ENCODE measurements around the gene ETS1. TPM values are rescaled to one million over a fixed set of nuclear protein-coding genes. Genes with fewer than 3 reads are reported as not detected.

The ETS1 gene
- total RNA-seq, 2 donors from 2014 or later = 34.3 to 36.4 TPM

DNA sequence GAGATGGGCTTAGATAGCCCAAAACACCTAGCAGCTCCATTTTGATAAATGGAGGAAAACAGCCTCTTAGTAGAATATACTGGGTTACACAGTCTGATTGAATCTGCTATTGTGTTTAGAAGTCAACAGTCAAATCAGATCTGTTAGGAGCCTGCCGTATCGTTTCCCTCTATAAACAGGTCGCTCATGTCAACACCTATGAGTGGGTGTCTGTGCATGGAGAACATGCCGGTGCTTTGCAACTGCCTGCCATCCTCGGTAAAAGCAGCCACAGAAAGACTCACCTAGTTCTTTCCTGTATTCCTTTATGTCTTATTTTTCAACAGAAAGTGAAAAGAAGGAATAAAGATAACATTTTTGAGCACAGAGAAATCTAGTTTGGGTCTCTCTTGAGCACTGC lies 99.4 kb downstream of the ETS1 start:
- peaks cover 9% of the 10 kb centered on the region for H3K4me1 Mint-ChIP-seq
- no peaks in the 10 kb centered on the region for H3K9me3 Mint-ChIP-seq
- Histone ChIP-seq H3K9me3 (ENCODE audit: control insufficient read depth, low read length) (no peaks in the 10 kb centered on the region), H3K9ac (ENCODE audit: extremely low read depth, low read length, poor library complexity, severe bottlenecking) (no peak overlapping the region), H3K27me3 (ENCODE audit: control insufficient read depth, insufficient read depth, low read length, poor library complexity, severe bottlenecking) (no peaks in the 10 kb centered on the region), H3K4me3 (ENCODE audit: low read length) (no peak overlapping the region), H3K27ac (ENCODE audit: low read depth, low read length) (no peak overlapping the region), H3K36me3 (ENCODE audit: control insufficient read depth, insufficient read depth, low read length) (peaks cover 66% of the 10 kb centered on the region), H3K4me1 (ENCODE audit: control insufficient read depth, insufficient read depth, low read length) (no peaks in the 10 kb centered on the region)
- TF ChIP-seq, protein P1, sequence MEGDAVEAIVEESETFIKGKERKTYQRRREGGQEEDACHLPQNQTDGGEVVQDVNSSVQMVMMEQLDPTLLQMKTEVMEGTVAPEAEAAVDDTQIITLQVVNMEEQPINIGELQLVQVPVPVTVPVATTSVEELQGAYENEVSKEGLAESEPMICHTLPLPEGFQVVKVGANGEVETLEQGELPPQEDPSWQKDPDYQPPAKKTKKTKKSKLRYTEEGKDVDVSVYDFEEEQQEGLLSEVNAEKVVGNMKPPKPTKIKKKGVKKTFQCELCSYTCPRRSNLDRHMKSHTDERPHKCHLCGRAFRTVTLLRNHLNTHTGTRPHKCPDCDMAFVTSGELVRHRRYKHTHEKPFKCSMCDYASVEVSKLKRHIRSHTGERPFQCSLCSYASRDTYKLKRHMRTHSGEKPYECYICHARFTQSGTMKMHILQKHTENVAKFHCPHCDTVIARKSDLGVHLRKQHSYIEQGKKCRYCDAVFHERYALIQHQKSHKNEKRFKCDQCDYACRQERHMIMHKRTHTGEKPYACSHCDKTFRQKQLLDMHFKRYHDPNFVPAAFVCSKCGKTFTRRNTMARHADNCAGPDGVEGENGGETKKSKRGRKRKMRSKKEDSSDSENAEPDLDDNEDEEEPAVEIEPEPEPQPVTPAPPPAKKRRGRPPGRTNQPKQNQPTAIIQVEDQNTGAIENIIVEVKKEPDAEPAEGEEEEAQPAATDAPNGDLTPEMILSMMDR (conservative IDR thresholded peaks at IDR 0.05) = no peak
- H3K27ac Mint-ChIP-seq = no peak overlapping the region
- no peaks in the 10 kb centered on the region for H3K27me3 Mint-ChIP-seq (ENCODE audit: insufficient read depth)
- no peak for DNase-seq
- 91 to 94% methylated on average over 4 to 5 of the region's 5 CpGs for WGBS, 2 experiments (ENCODE audit: insufficient coverage in 1 of 2, insufficient read length in 1 of 2)
- no peak overlapping the region for H3K4me3 Mint-ChIP-seq
- H3K36me3 Mint-ChIP-seq (ENCODE audit: low read depth) = peaks cover 55% of the 10 kb centered on the region

DNA sequence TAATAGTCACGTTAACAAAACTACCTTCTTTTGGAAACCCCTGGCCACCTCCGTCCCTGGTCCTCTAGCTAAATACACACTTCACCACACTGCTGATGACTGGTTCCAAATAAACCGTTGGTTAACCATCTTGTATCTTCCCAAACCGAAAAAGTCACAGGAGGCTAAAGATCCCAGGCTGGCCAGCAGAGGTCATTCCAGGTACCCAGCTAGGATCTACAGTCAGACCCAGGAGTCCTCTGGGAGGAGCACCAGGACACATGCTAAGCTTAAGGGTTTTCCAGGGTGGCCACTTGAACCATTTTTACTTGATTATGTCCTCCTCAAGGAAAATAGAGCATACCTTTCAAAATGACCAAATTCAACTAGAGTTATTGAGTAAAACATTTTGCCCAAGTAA lies 103.2 kb downstream of the ETS1 start:
- H3K9ac ChIP-seq (ENCODE audit: extremely low read depth, low read length, poor library complexity, severe bottlenecking) = no peak overlapping the region
- peaks cover 81% of the 10 kb centered on the region for H3K36me3 ChIP-seq (ENCODE audit: control insufficient read depth, insufficient read depth, low read length)
- no peaks in the 10 kb centered on the region for H3K27me3 ChIP-seq (ENCODE audit: control insufficient read depth, insufficient read depth, low read length, poor library complexity, severe bottlenecking)
- peak; percentile 71 for DNase-seq
- Mint-ChIP-seq H3K36me3 (ENCODE audit: low read depth) (peaks cover 55% of the 10 kb centered on the region), H3K27me3 (ENCODE audit: insufficient read depth) (no peaks in the 10 kb centered on the region), H3K4me3 (no peak overlapping the region), H3K27ac (no peak overlapping the region), H3K4me1 (no peaks in the 10 kb centered on the region), H3K9me3 (no peaks in the 10 kb centered on the region)
- no peaks in the 10 kb centered on the region for H3K9me3 ChIP-seq (ENCODE audit: control insufficient read depth, low read length)
- H3K4me3 ChIP-seq (ENCODE audit: low read length) = no peak overlapping the region
- WGBS, 2 experiments (ENCODE audit: insufficient coverage in 1 of 2, insufficient read length in 1 of 2) = 86 to 93% methylated on average over 3 to 4 of the region's 4 CpGs
- TF ChIP-seq, protein P1 (conservative IDR thresholded peaks at IDR 0.05) = peak; percentile 76
- H3K4me1 ChIP-seq (ENCODE audit: control insufficient read depth, insufficient read depth, low read length) = no peaks in the 10 kb centered on the region
- H3K27ac ChIP-seq (ENCODE audit: low read depth, low read length) = no peak overlapping the region

DNA sequence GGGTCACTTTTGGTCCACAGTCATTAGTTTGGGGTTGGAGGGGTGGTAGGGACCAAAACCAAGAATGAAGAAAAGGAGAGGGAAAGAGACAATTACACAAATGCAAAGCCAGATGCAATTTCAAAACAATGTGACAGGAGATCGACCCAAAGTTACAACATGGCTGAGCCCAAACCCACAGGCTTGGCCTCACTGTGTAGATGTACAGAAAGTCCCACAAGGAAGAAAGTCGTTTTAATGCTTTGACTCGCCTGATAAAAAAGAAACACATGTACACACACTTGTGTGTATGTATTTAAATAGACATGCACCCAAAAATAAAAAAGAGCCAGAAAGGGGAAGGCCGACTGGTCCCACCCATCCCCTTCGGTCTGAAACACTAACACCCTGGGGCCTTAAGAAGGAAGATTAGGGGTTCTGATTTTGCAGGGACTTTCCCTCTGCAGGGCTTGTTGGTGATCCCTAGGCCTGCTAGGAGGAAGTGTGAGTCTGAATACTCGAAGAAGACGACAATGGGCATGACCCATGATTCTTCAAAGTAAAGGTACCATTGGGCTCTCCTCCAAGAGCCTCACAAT lies 104.1 kb downstream of the ETS1 start:
- H3K27ac ChIP-seq (ENCODE audit: low read depth, low read length) = no peak overlapping the region
- no peak overlapping the region for H3K4me3 Mint-ChIP-seq
- H3K36me3 Mint-ChIP-seq (ENCODE audit: low read depth) = peaks cover 49% of the 10 kb centered on the region
- no peaks in the 10 kb centered on the region for H3K27me3 ChIP-seq (ENCODE audit: control insufficient read depth, insufficient read depth, low read length, poor library complexity, severe bottlenecking)
- peaks cover 74% of the 10 kb centered on the region for H3K36me3 ChIP-seq (ENCODE audit: control insufficient read depth, insufficient read depth, low read length)
- no peaks in the 10 kb centered on the region for H3K9me3 ChIP-seq (ENCODE audit: control insufficient read depth, low read length)
- H3K27me3 Mint-ChIP-seq (ENCODE audit: insufficient read depth) = no peaks in the 10 kb centered on the region
- WGBS, 2 experiments (ENCODE audit: insufficient coverage in 1 of 2, insufficient read length in 1 of 2) = 95 to 100% methylated on average over 5 to 7 of the region's 7 CpGs
- H3K4me1 Mint-ChIP-seq = no peaks in the 10 kb centered on the region
- H3K4me1 ChIP-seq (ENCODE audit: control insufficient read depth, insufficient read depth, low read length) = no peaks in the 10 kb centered on the region
- no peak for DNase-seq
- TF ChIP-seq, protein P1 (conservative IDR thresholded peaks at IDR 0.05) = no peak
- no peaks in the 10 kb centered on the region for H3K9me3 Mint-ChIP-seq
- H3K27ac Mint-ChIP-seq = no peak overlapping the region
- H3K9ac ChIP-seq (ENCODE audit: extremely low read depth, low read length, poor library complexity, severe bottlenecking) = no peak overlapping the region
- no peak overlapping the region for H3K4me3 ChIP-seq (ENCODE audit: low read length)
